Activated B cell treated with CpG ODN at 0.5 μM for 24 hours (primary cell): Measurements from ENCODE around the gene SYNC. TPM values are rescaled to one million over a fixed set of nuclear protein-coding genes. Genes with fewer than 3 reads are reported as not detected.

Source experiments
- ATAC-seq: fragments of 200-7000 bp; cut with Tn5 transposase; one replicate; pipeline ENCODE4 v1.10.0; 2021; ENCODE audit warnings: low read depth, mild to moderate bottlenecking, moderate library complexity
- CTCF ChIA-PET: fragments of 350-600 bp; sonication (Branson Sonifier 250); formaldehyde crosslinking; loops from one replicate; lab custom pipeline; 2021; ENCODE audit warnings: antibody characterized with exemption; lab: Charles Lee
- POLR2A ChIA-PET: fragments of 350-600 bp; sonication (Branson Sonifier 250); formaldehyde crosslinking; loops from one replicate; lab custom pipeline; 2021; ENCODE audit warnings: antibody characterized with exemption; lab: Charles Lee
- DNase-seq: peaks from one replicate; pipeline ENCODE4 v3.0.0; 2022
- H3K27ac Mint-ChIP-seq: one replicate; pipeline ENCODE4 v1.8.0; 2020; ENCODE audit warnings: mixed read lengths
- H3K27me3 Mint-ChIP-seq: one replicate; pipeline ENCODE4 v1.8.0; 2021; ENCODE audit warnings: mixed read lengths
- H3K36me3 Mint-ChIP-seq: one replicate; pipeline ENCODE4 v1.8.0; 2021; ENCODE audit warnings: low read depth, mixed read lengths
- H3K4me1 Mint-ChIP-seq: one replicate; pipeline ENCODE4 v1.8.0; 2021; ENCODE audit warnings: mixed read lengths
- H3K4me3 Mint-ChIP-seq: one replicate; pipeline ENCODE4 v1.8.0; 2020; ENCODE audit warnings: mild to moderate bottlenecking, mixed read lengths
- H3K9me3 Mint-ChIP-seq: one replicate; pipeline ENCODE4 v1.8.0; 2020; ENCODE audit warnings: mixed read lengths
- CTCF ChIP-seq: fragments of 200-600 bp; IDR thresholded peaks from one replicate; pipeline ENCODE4 v1.8.0; 2022; ENCODE audit warnings: antibody characterized with exemption, mild to moderate bottlenecking
- intact Hi-C: fragments of 100-400 bp; cut with micrococcal nuclease; formaldehyde crosslinking; loops from one replicate; pipeline ENCODE4 v1.15.1; 2024
- total RNA-seq: library from RNA; stranded (reverse); gene quantifications from 2 replicates; pipeline ENCODE4 v1.2.3, GENCODE V29; 2022

SYNC gene
- total RNA-seq, 1 donor from 2014 or later, result not detected

GRCh38 chr1:32724678-32725614 is 22.4 kb upstream of the SYNC start:
- no peak overlapping the region for H3K27ac Mint-ChIP-seq
- POLR2A ChIA-PET, result interaction anchor here (0.6 kb wide), 1 partner anchor 202 kb away, joined by 3 read pairs; no protein-coding TSS in a partner anchor
- TF ChIP-seq CTCF, result no peak
- H3K4me3 Mint-ChIP-seq, result no peak overlapping the region
- peaks cover 25% of the 10 kb centered on the region for H3K27me3 Mint-ChIP-seq
- no peak for ATAC-seq
- no peaks in the 10 kb centered on the region for H3K9me3 Mint-ChIP-seq
- intact Hi-C loops, result no loop called here
- DNase-seq, result no peak
- H3K36me3 Mint-ChIP-seq, result no peaks in the 10 kb centered on the region
- CTCF ChIA-PET, result no interaction called here
- no peaks in the 10 kb centered on the region for H3K4me1 Mint-ChIP-seq

- no peak overlapping the region for H3K27ac Mint-ChIP-seq
- H3K27me3 Mint-ChIP-seq, result peaks cover 24% of the 10 kb centered on the region
- intact Hi-C loops, result no loop called here
- ChIA-PET POLR2A (no interaction called here), CTCF (no interaction called here)
- H3K36me3 Mint-ChIP-seq, result no peaks in the 10 kb centered on the region
- no peak for ATAC-seq
- H3K9me3 Mint-ChIP-seq, result no peaks in the 10 kb centered on the region
- DNase-seq, result no peak
- no peak overlapping the region for H3K4me3 Mint-ChIP-seq
- TF ChIP-seq CTCF, result no peak
- H3K4me1 Mint-ChIP-seq, result peaks cover 5% of the 10 kb centered on the region
These were observed 17.2 kb upstream of the SYNC start for GRCh38 chr1:32719681-32720275.

- no peak for TF ChIP-seq CTCF
- CTCF ChIA-PET, result no interaction called here
- Mint-ChIP-seq H3K27ac (no peak overlapping the region), H3K4me3 (no peak overlapping the region), H3K9me3 (no peaks in the 10 kb centered on the region), H3K4me1 (peaks cover 5% of the 10 kb centered on the region), H3K36me3 (no peaks in the 10 kb centered on the region), H3K27me3 (peaks cover 26% of the 10 kb centered on the region)
- no peak for DNase-seq
- POLR2A ChIA-PET, result no interaction called here
- intact Hi-C loops, result no loop called here
- no peak for ATAC-seq
These were observed 16.0 kb upstream of the SYNC start for GRCh38 chr1:32718527-32718926.

DNA sequence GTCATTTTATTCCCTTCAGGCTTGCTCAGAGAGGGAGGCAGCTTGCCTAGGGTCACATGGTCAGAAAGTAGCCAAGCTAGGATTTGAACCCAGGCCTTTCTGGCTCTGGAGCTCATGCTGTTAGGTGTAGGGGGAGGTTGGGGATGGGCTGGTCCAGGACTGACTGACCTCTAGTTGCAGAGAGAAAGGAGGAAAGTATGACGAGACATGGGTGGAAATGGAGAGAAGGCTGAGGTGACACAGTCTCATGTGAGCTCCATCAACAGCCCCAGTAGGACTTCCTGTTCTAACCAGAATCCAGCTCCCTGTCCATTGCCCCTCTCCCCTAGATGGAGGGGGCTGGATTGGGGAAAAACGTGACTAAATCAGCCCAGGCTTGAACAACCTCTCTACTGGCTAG is 15.5 kb upstream of the SYNC start:
- DNase-seq (no peak), ATAC-seq (no peak)
- intact Hi-C loops, result no loop called here
- peaks cover 5% of the 10 kb centered on the region for H3K4me1 Mint-ChIP-seq
- ChIA-PET CTCF (no interaction called here), POLR2A (no interaction called here)
- no peak overlapping the region for H3K4me3 Mint-ChIP-seq
- no peaks in the 10 kb centered on the region for H3K36me3 Mint-ChIP-seq
- H3K9me3 Mint-ChIP-seq, result no peaks in the 10 kb centered on the region
- H3K27ac Mint-ChIP-seq, result no peak overlapping the region
- H3K27me3 Mint-ChIP-seq, result peaks cover 26% of the 10 kb centered on the region
- TF ChIP-seq CTCF, result no peak

DNA sequence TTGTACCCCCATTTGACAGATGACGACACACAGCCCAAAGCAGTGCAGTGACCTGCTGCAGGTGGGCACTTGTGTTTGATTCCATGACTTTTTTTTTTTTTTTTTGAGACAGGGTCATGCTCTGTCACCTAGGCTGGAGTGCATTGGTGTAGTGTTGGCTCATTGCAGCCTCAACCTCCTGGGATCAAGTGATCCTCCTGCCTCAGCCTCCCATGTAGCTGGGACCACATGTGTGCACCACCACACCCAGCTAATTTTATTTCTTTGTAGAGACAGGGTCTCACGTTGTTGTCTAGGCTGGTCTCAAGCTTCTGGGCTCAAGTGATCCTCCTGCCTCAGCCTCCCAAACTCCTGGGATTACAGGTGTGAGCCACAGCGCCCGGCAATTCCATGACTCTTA is 14.9 kb upstream of the SYNC start:
- Mint-ChIP-seq H3K36me3 (no peaks in the 10 kb centered on the region), H3K9me3 (no peaks in the 10 kb centered on the region), H3K4me1 (peaks cover 5% of the 10 kb centered on the region), H3K27me3 (peaks cover 23% of the 10 kb centered on the region), H3K27ac (no peak overlapping the region), H3K4me3 (no peak overlapping the region)
- ChIA-PET CTCF (no interaction called here), POLR2A (no interaction called here)
- DNase-seq (no peak), ATAC-seq (no peak)
- no peak for TF ChIP-seq CTCF
- intact Hi-C loops, result no loop called here
